GM12878 (cell line): ENCODE data around the gene APOC1. TPM values are rescaled to one million over a fixed set of nuclear protein-coding genes. Genes with fewer than 3 reads are reported as not detected.

Source experiments
- ATAC-seq: fragments of 200-7000 bp; cut with Tn5 transposase; 3 replicates; pipeline ENCODE4 v1.9.1; 2020; ENCODE audit warnings: mild to moderate bottlenecking, moderate library complexity
- BruUV-seq: library from RNA; stranded (reverse); fragments of 400-500 nt; replicated peaks from 2 replicates; lab custom pipeline; 2021; lab: Mats Ljungman, UMichigan
- CTCF ChIA-PET: fragments of 300-600 bp; sonication (Branson Sonifier 250); formaldehyde crosslinking; extraction: SDS; loops from one replicate; lab custom pipeline; 2021; ENCODE audit warnings: inconsistent platforms; lab: Yijun Ruan, JAX
- POLR2A ChIA-PET: fragments of 350-600 bp; formaldehyde crosslinking; extraction: SDS; loops from one replicate; lab custom pipeline; 2021; ENCODE audit warnings: inconsistent platforms; lab: Charles Lee
- RAD21 ChIA-PET: fragments of 300-600 bp; sonication (Branson Sonifier 250); formaldehyde crosslinking; loops from one replicate; lab custom pipeline; 2023; ENCODE audit warnings: antibody characterized with exemption; ENCODE audit not compliant: unreplicated experiment; lab: Charles Lee
- SMC1A ChIA-PET: fragments of 300-600 bp; sonication (Branson Sonifier 250); formaldehyde crosslinking; loops from one replicate; lab custom pipeline; 2023; ENCODE audit not compliant: unreplicated experiment, uncharacterized antibody; lab: Charles Lee
- DNase-seq: peaks from one replicate; pipeline ENCODE4 v3.0.0-alpha.2; 2011; ENCODE audit warnings: low read depth, low spot score
- FAIRE-seq: peaks from 3 replicates; lab custom pipeline; 2011; peaks lifted over from hg19 to GRCh38; lab: Jason Lieb, UNC
- H2AFZ ChIP-seq: 2 replicates; pipeline ENCODE4 v1.6.0; 2011; ENCODE audit warnings: low read depth, low read length, control low read depth; ENCODE audit not compliant: control insufficient read depth
- H3K27ac ChIP-seq: 2 replicates; pipeline ENCODE4 v1.5.1; 2011; ENCODE audit warnings: control low read depth; ENCODE audit not compliant: control insufficient read depth, insufficient read depth
- H3K27me3 ChIP-seq, 2 experiments: replicated peaks in 1 of 2; 2 replicates each; pipeline versions ENCODE4 v1.6.0 to v1.6.1; 2011; ENCODE audit warnings: low read length in 1 of 2; ENCODE audit not compliant: control insufficient read depth in 2 of 2, insufficient read depth in 2 of 2
- H3K36me3 ChIP-seq, 2 experiments: 2 replicates each; pipeline ENCODE4 v1.5.1; 2011; ENCODE audit warnings: low read length in 1 of 2; ENCODE audit not compliant: control insufficient read depth in 2 of 2, insufficient read depth in 2 of 2
- H3K4me1 ChIP-seq: 2 replicates; pipeline ENCODE4 v1.6.1; 2011; ENCODE audit warnings: mild to moderate bottlenecking, low read length, moderate library complexity, mixed read lengths; ENCODE audit not compliant: control insufficient read depth, insufficient read depth
- H3K4me2 ChIP-seq: 2 replicates; pipeline ENCODE4 v1.6.0; 2011; ENCODE audit warnings: control low read depth; ENCODE audit not compliant: control insufficient read depth, insufficient read depth
- H3K4me3 ChIP-seq: fragments of 200-600 bp; sonication (generic); 2 replicates; pipeline ENCODE4 v1.5.1; 2016
- H3K79me2 ChIP-seq: 2 replicates; pipeline ENCODE4 v1.6.0; 2011; ENCODE audit warnings: low read length; ENCODE audit not compliant: control insufficient read depth, insufficient read depth
- H3K9ac ChIP-seq: 2 replicates; pipeline ENCODE4 v1.8.0; 2011; ENCODE audit warnings: low read length, control low read depth, mixed read lengths; ENCODE audit not compliant: control insufficient read depth, insufficient read depth
- H3K9me3 ChIP-seq: replicated peaks from 3 replicates; pipeline ENCODE4 v1.5.1; 2011; ENCODE audit warnings: mild to moderate bottlenecking, low read length; ENCODE audit not compliant: control insufficient read depth, insufficient read depth
- H4K20me1 ChIP-seq: 2 replicates; pipeline ENCODE4 v1.6.0; 2011; ENCODE audit not compliant: control insufficient read depth, insufficient read depth
- ATF3 ChIP-seq: IDR thresholded peaks from 2 replicates; pipeline ENCODE4 v1.6.1; 2011; ENCODE audit warnings: low read depth, mild to moderate bottlenecking, low read length, moderate library complexity, borderline replicate concordance; ENCODE audit errors: extremely low read depth
- BHLHE40 ChIP-seq, 2 experiments: fragments of 450-650 bp in 1 of 2; IDR thresholded peaks; 2 replicates each; pipeline ENCODE4 v1.6.1; 2011 to 2017; ENCODE audit warnings: low read depth in 2 of 2, borderline replicate concordance in 1 of 2, improper control_type of control experiment in 1 of 2, low read length in 1 of 2, mild to moderate bottlenecking in 1 of 2
- CBX3 ChIP-seq: fragments of 200-600 bp; sonication (generic); IDR thresholded peaks from 2 replicates; pipeline ENCODE4 v1.6.1; 2016; ENCODE audit warnings: low read depth, borderline replicate concordance
- CHD2 ChIP-seq: IDR thresholded peaks from 2 replicates; pipeline ENCODE4 v1.6.1; 2011; ENCODE audit warnings: low read depth, low read length, improper control_type of control experiment, borderline replicate concordance
- CTCF ChIP-seq, 3 experiments: IDR thresholded peaks in 2 of 3; conservative IDR thresholded peaks in 1 of 3; 2 replicates each; pipeline ENCODE4 v1.5.1; 2011; ENCODE audit warnings: low read depth in 3 of 3, low read length in 3 of 3, mild to moderate bottlenecking in 3 of 3, control low read depth in 2 of 3, moderate library complexity in 2 of 3, inconsistent platforms in 1 of 3, mixed read lengths in 1 of 3; ENCODE audit not compliant: control insufficient read depth in 2 of 3, insufficient read depth in 1 of 3; ENCODE audit errors: extremely low read depth in 1 of 3
- DPF2 ChIP-seq: fragments of 450-650 bp; IDR thresholded peaks from 2 replicates; pipeline ENCODE4 v1.6.1; 2017; ENCODE audit warnings: mild to moderate bottlenecking
- ESRRA ChIP-seq: IDR thresholded peaks from 2 replicates; pipeline ENCODE4 v1.6.1; 2012; ENCODE audit warnings: mild to moderate bottlenecking, low read length, improper control_type of control experiment
- HCFC1 ChIP-seq: fragments of 150-350 bp; IDR thresholded peaks from 2 replicates; pipeline ENCODE4 v1.6.1; 2014; ENCODE audit warnings: low read length
- HDAC2 ChIP-seq: fragments of 200-600 bp; sonication (generic); IDR thresholded peaks from 2 replicates; pipeline ENCODE4 v1.6.1; 2017
- IKZF1 ChIP-seq: fragments of 450-650 bp; conservative IDR thresholded peaks from 2 replicates; pipeline ENCODE4 v1.6.1; 2017; ENCODE audit warnings: antibody characterized with exemption, mild to moderate bottlenecking
- IRF4 ChIP-seq: IDR thresholded peaks from 2 replicates; pipeline ENCODE4 v1.6.1; 2011; ENCODE audit warnings: low read depth, low read length
- JUND ChIP-seq: IDR thresholded peaks from 2 replicates; pipeline ENCODE4 v1.6.1; 2012; ENCODE audit warnings: low read depth, mild to moderate bottlenecking, low read length, improper control_type of control experiment, moderate library complexity
- MLLT1 ChIP-seq: fragments of 450-650 bp; IDR thresholded peaks from 2 replicates; pipeline ENCODE4 v1.6.1; 2016; ENCODE audit warnings: mild to moderate bottlenecking
- MYC ChIP-seq: IDR thresholded peaks from 2 replicates; pipeline ENCODE4 v1.6.1; 2011; ENCODE audit warnings: mild to moderate bottlenecking, low read length, moderate library complexity, inconsistent platforms; ENCODE audit not compliant: insufficient read depth, insufficient replicate concordance, insufficient read length, severe bottlenecking
- NFIC ChIP-seq: IDR thresholded peaks from 2 replicates; pipeline ENCODE4 v1.6.1; 2012; ENCODE audit warnings: low read depth, mild to moderate bottlenecking, inconsistent platforms, low read length, moderate library complexity
- NR2C2 ChIP-seq: IDR thresholded peaks from 2 replicates; pipeline ENCODE4 v1.6.1; 2011; ENCODE audit warnings: borderline replicate concordance, low read depth; ENCODE audit not compliant: control insufficient read depth, insufficient read length
- PML ChIP-seq: IDR thresholded peaks from 2 replicates; pipeline ENCODE4 v1.6.1; 2012; ENCODE audit warnings: low read length, inconsistent platforms
- POLR2A ChIP-seq: IDR thresholded peaks from 2 replicates; pipeline ENCODE4 v1.6.1; 2011; ENCODE audit warnings: low read depth, mild to moderate bottlenecking, low read length
- SMAD1 ChIP-seq: fragments of 450-650 bp; IDR thresholded peaks from 2 replicates; pipeline ENCODE4 v1.6.1; 2018; ENCODE audit warnings: mild to moderate bottlenecking, low read depth; ENCODE audit not compliant: partially characterized antibody
- SUZ12 ChIP-seq: fragments of 200-600 bp; sonication (generic); IDR thresholded peaks from one replicate; pipeline ENCODE4 v1.6.1; 2018; ENCODE audit warnings: antibody characterized with exemption, mild to moderate bottlenecking; ENCODE audit not compliant: unreplicated experiment
- TCF3 ChIP-seq: IDR thresholded peaks from 2 replicates; pipeline ENCODE4 v1.6.1; 2012; ENCODE audit warnings: low read depth, mild to moderate bottlenecking, low read length, borderline replicate concordance; ENCODE audit not compliant: insufficient read depth
- TCF7 ChIP-seq: IDR thresholded peaks from 2 replicates; pipeline ENCODE4 v1.6.1; 2014; ENCODE audit warnings: antibody characterized with exemption, borderline replicate concordance
- WGBS: methylation state at CpG from one replicate; pipeline ENCODE4 v1.1.6; 2016; ENCODE audit warnings: low lambda C conversion rate; ENCODE audit not compliant: insufficient replicate concordance, insufficient coverage; ENCODE audit errors: missing lambda C conversion rate; 5-methylcytosine and 5-hydroxymethylcytosine counted together
- in situ Hi-C: fragments of 300-500 bp; cut with MboI; formaldehyde crosslinking; loops from 9 replicates; pipeline ENCODE4 v1.14.3; 2018; ENCODE audit warnings: mixed read lengths
- intact Hi-C: fragments of 100-400 bp; cut with micrococcal nuclease; formaldehyde crosslinking; loops from one replicate; pipeline ENCODE4 v1.14.2; 2022; ENCODE audit not compliant: unreplicated experiment
- polyA plus RNA-seq, 11 experiments: library from polyadenylated mRNA; depleted of rRNA in 4 of 11; unstranded in 6 of 11; stranded (reverse) in 5 of 11; fragments of >200 nt; fragmentation: Nextera tagmentation in 4 of 11; fragmentation: Illumina TruSeq in 1 of 11; extraction: Ambion mirVana in 4 of 11; extraction: Trizol in 1 of 11; gene quantifications; 1 replicate in 1 of 11; 2 replicates in 10 of 11; pipeline versions ENCODE4 v1.2.1 to v1.2.3, GENCODE V29; 2011 to 2016; ENCODE audit warnings: inconsistent platforms in 2 of 11, missing spikeins in 2 of 11, low read depth in 1 of 11
- total RNA-seq, 4 experiments: library from RNA; depleted of rRNA in 3 of 4; stranded (reverse); fragments of >200 nt in 3 of 4; fragmentation: Illumina TruSeq in 1 of 4; extraction: Trizol in 1 of 4; gene quantifications; 2 replicates each; pipeline versions ENCODE4 v1.2.1 to v1.2.3, GENCODE V29; 2013 to 2021

Gene APOC1
- total and polyA plus RNA-seq, 10 of the 15 experiments (the other 5 are each of a cell fraction or from before 2014, with no cell fraction given) = 0.73 to 4.0 (median 2.6) TPM

- TF ChIP-seq CTCF (IDR thresholded peaks at IDR 0.05 in 2 of 3, conservative IDR thresholded peaks at IDR 0.05 in 1 of 3; ENCODE audit: control insufficient read depth in 2 of 3, extremely low read depth in 1 of 3, insufficient read depth in 1 of 3, low read depth in 3 of 3, low read length in 3 of 3) (no peak), HCFC1 (no peak), CHD2 (no peak)
Measured at GRCh38 chr19:44939668-44940067, 25.3 kb downstream of the APOC1 start (continued).

- ChIA-PET POLR2A (no interaction called here), SMC1A (no interaction called here), CTCF (no interaction called here), RAD21 (no interaction called here)
- Histone ChIP-seq H3K4me2 (no peak within 1 kb of the TSS), H3K9ac (no peak within 1 kb of the TSS), H2AFZ (no peak within 1 kb of the TSS), H3K27me3 (no peaks in the 10 kb centered on the region), H3K4me1 (peaks cover 19% of the 10 kb centered on the region), H3K79me2 (no peaks in the 10 kb centered on the region), H4K20me1 (no peaks in the 10 kb centered on the region), H3K9me3 (no peaks in the 10 kb centered on the region), H3K36me3 (no peaks in the 10 kb centered on the region), H3K27ac (no peak within 1 kb of the TSS), H3K4me3 (no peak within 1 kb of the TSS)
- BruUV-seq = no TSS peak
- FAIRE-seq = no peak
- intact Hi-C loops = no loop called here
- no peak for DNase-seq
- in situ Hi-C loops = no loop called here
- ATAC-seq = no peak
- 92% methylated on average over 14 of the region's 14 CpGs for WGBS
- no peak for TF ChIP-seq TCF7
- no peak for TF ChIP-seq NR2C2
- TF ChIP-seq HDAC2 = no peak
- no peak for TF ChIP-seq ESRRA
- no peak for TF ChIP-seq IKZF1
- TF ChIP-seq SMAD1 = no peak
- no peak for TF ChIP-seq MYC
- TF ChIP-seq SUZ12 = no peak
- TF ChIP-seq ATF3 = no peak
- TF ChIP-seq NFIC = no peak
- TF ChIP-seq CBX3 = no peak
- no peak for TF ChIP-seq DPF2
- no peak for TF ChIP-seq PML
- TF ChIP-seq BHLHE40 (IDR thresholded peaks at IDR 0.05; ENCODE audit: borderline replicate concordance in 1 of 2, low read depth in 2 of 2, low read length in 1 of 2) = peak in 1 of 2 experiments; percentile 23; a peak in 1 of 4 replicates
- TF ChIP-seq TCF3 = peak; percentile 53; the same call in 1 of the 2 replicates
- TF ChIP-seq JUND = no peak
- peak; percentile 78 for TF ChIP-seq MLLT1
- TF ChIP-seq IRF4 = no peak
- no peak for TF ChIP-seq POLR2A
Measured at GRCh38 chr19:44942067-44942571, 27.7 kb downstream of the APOC1 start, which contains the start of gene APOC4. Gene APOC4, plus strand, starts transcription at chr19:44942237. Its CDS starts 41 bp downstream, at chr19:44942278.
